GM18517 (cell line): ENCODE data around the gene YTHDF2.
"Not testable (repeated sequence)": the region's sequence is repeated elsewhere in the genome, so short reads cannot be mapped to it uniquely, and the experiment has no call there.

Experiments used
- ATAC-seq: cut with Tn5 transposase; IDR thresholded peaks from one replicate; pipeline ENCODE4 v1.9.1; 2021; ENCODE audit warnings: mild to moderate bottlenecking, moderate library complexity; ENCODE audit not compliant: unreplicated experiment

The YTHDF2 gene

DNA sequence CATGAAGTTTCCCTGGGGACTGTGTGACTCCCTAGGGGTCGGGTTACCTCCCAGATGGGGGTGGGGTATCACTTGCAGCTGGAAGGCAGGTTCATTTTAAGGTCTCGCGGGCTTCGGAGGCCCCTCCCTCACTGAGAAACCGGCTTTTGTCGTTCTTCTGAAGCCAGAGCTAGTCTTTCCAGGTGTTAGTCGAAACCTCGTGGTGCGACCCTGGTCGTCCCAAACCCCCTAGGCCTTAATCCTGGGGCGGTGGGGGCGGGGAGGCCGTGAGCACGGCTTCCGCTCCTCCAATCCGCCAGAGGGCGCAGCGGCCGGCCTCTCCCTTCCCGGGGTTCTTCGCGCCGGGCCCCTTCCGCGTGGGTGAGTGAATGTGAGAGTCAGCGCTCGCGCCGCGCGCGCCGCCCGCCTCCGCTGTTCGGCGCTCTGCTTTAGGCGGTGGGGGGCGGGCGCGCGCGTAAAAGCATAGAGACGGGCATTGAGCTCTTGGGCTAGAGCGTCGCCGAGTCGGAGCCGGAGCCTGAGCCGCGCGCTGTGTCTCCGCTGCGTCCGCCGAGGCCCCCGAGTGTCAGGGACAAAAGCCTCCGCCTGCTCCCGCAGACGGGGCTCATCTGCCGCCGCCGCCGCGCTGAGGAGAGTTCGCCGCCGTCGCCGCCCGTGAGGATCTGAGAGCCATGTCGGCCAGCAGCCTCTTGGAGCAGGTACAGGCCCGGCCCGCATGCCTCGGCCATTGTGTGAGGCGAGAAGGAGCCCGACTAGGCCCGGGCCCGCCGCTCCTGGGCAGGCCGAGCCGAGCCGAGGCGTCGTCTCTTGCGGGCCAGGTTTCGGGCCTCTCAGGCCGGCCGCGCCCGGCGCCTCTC is at the start of gene YTHDF2:
Gene YTHDF2, plus strand, starts transcription at position 491 of the 857 bp plus-strand sequence. Its CDS starts 181 bp downstream, at position 672.
- ATAC-seq: peak; percentile 80

DNA sequence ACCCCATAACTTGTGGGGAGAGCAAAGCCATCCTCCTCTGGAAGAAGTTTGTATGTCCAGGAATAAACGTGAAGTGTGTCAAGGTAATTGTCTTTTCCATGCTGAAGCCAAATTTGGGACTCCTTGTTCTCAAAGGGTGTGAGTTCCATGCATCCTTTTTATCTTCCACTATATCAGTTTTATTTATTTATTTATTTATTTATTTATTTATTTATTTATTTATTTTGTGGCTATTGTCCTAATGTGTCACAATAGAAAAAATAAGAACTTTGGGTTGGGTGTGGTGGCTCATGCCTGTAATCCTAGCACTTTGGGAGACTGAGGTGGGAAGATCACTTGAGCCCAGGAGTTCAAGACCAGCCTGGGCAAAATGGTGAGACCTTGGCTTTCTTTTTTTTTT is 45.1 kb upstream of the YTHDF2 start:
- not testable (repeated sequence) for ATAC-seq

DNA sequence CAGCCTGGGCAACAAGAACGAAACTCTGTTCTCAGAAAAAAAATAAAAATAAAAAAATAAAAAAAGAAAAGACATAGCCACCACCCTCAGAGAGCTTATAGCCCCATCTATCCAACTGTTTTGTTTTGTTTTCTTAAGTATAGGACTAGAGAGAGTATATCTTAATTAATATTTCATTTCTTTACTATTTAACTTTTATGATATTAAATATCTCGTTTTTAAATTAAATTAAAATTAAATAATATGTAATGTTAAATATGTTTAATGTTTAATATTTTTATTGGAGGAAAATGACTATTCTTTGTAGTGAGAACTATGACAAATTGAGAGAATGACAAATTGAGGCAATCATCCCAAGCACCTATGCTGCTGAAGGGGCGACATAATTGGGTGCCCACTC is 33.1 kb upstream of the YTHDF2 start:
- no peak for ATAC-seq

DNA sequence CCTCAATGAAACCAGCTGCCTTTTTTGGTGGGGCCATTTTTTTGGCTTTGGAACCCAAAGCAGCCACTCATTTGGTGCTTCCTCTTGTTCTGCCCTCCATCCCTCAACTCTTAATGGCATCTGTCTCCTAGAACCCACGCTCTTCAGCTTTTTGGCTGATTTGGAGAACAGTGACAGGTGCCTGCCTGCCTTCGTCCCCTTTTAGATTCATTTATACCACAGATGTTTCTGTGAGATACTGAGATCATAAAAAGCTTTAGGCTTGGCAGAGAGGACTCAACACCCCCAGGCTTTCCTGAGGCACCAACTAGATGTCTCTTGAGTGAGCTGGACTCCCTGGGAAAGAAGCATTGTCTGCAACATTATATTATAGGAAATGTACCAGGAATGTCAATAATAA is 20.4 kb upstream of the YTHDF2 start:
- no peak for ATAC-seq

DNA sequence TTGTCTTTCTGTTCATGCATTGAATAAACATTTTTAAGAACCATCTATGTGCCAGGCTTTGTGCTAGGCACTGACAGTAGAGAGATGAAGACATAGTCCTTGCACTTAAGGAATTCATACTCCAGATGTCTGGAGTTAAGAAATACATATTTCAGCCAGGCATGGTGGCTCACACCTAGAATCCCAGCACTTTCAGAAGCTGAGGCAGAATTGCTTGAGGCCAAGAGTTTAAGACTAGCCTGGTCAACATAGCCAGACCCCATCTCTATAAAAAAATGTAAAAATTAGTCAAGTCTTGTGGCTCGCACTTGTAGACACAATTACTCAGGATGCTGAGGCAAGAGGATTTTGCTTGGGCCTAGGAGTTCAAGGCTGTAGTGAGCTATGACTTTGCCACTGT is 18.6 kb upstream of the YTHDF2 start:
- no peak for ATAC-seq

DNA sequence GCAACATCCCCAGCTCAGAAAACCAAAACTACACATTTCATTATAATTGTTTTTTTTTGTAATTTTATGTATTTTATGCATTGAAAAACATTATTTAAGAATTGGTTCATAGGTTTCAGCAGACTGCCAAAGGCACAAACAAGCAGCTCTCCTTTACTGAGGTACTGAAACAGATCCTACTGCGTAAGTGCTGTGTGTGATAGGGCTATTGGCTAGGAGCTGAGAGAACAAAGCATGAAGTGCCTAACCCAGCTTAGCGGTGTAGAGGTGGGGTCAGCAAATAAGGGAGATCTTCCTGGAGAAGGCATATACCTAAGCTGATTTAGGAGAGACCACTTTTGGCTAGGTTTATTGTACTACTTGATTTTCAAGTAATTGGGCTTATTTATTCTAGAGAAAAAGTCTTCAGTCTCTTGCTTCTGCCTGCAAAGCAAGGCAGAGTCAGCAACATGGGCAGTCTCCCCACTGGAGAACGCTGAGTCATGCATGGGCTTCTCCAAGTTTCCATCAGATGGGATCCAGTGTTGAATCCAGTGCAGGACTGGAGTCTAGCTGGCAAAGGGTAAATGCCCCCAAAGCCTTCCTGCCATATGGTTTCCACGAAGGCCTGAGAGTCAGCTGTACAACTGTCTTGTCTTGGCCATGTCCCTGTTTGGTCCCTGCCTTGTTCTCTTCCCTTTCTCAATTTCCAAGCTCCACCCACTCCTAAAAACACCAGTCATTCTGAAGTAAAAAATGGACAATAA is 18.0 kb upstream of the YTHDF2 start:
- ATAC-seq: no peak

DNA sequence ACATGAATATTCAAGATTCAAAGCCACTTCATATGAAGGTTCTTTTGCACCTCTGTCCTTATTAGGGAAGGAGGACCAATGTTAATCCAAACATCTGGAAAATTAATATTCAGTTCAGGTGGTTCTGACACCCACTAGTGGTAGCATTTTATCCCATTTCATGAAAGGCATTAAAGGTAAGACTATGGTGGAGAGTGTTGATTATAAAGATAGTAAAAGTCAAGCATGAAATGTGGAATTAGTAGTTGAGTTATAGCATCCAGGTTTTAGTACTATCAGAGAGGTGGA is 17.5 kb upstream of the YTHDF2 start:
- ATAC-seq: no peak

DNA sequence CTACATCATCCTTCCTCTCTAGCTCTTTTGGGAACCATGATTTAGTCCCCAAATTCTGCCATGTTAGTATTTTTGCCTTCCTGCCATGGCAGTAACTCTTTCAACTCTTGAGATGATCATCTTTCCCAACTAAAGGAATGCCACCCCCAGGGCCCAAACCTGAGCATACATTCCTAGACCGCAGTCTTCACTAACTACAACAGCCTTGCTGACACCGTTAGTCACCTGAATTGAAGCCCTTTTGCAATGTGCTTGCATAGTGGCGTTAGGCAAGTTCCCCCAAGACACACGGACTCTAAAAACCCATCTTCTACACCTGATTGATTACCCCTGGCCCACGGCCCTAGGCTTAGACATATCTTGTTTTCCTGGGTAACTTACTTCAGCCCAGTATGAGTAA is 16.4 kb upstream of the YTHDF2 start:
- ATAC-seq: no peak

DNA sequence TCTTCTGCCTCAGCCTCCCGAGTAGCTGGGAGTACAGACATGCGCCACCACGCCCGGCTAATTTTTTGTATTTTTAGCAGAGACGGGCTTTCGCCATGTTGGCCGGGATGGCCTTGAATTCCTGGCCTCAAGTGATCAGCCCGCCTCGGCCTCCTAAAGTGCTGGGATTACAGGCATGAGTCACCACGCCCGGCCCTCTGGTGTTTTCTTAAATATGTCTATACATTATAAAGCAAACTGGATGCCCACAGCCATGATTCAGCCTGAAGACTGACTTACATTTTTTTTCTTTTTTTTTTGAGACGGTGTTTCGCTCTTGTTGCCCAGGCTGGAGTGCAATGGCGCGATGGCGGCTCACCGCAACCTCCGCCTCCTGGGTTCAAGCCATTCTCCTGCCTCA is 14.8 kb upstream of the YTHDF2 start:
- not testable (repeated sequence) for ATAC-seq

DNA sequence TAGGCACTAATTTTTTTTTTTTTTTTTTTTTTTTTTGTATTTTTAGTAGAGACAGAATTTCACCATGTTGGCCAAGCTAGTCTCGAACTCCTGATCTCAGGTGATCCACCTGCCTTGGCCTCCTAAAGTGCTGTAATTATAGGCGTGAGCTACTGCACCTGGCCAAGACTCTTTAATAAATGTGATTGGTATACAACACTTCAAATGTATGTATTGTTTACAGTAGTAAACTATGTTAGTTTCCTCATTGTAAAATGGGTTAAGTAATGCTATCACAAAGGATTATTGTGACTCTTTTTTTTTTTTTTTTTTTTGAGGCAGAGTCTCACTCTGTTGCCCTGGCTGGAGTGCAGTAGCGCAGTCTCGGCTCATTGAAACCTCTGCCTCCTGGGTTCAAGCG is 11.4 kb upstream of the YTHDF2 start:
- not testable (repeated sequence) for ATAC-seq

DNA sequence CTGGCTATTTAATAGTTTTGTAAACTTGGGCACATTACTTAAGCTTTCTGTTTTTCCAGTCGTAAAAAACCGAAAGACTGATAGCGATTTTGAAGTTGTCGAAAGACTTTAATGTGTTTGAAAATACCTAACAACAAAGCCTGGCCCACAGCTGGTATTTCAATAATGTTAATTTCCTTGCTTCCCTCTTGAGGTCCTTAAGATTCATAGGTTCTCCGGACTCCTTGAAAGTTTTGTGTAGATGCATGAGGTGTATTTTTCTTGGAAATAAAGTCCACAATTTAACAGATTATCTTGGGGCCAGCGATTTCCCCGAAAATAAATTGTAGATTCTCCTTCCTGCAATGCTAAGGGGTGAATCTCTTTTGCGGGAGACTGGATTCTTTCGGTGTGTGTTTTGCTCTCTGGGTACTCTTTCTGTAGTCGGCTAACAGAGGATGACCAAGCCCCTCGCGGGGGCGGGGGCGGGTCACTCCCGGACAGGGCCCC is 735 bp upstream of the YTHDF2 start:
- ATAC-seq: no peak

DNA sequence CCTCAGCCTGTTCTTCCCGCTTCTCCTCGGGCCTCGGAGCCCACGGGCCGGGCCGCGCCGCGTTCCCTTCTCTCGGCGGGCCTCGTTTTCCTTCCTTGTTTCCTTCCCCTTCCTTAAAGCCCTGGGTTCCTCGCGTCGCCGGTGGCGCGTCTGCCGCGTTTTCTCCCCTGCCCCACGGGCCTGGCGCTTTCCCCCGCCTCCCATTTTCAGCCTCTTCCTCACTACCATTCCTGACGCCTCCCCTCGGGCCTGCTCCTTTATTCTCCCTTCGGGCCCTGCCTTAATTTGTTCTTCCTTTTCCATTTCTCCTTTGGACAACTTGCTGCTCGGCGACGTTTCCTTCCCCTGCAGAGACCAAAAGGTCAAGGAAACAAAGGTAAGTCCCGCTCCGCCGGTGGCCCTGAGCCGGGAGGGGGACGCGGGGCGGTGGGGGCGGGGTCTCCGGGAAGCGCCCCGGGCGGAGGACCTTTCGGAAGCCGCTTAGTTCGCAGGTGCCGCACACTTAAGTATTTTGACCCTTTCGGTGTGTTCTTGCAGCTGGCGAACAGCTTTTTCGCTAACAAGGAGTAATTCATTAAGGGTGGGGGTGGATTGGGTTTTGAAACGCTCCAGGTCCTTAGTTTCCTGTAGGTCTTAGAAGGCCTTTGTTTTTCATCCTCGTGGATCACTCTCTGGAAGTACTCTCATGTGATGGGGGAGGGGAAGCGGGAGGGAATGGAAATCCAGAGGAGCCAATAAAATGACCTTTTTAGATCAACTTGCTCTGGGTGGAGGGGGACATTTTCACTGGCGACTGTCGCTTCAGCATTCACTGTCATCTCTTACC is 780 bp downstream of the YTHDF2 start:
- peak; percentile 19 for ATAC-seq

DNA sequence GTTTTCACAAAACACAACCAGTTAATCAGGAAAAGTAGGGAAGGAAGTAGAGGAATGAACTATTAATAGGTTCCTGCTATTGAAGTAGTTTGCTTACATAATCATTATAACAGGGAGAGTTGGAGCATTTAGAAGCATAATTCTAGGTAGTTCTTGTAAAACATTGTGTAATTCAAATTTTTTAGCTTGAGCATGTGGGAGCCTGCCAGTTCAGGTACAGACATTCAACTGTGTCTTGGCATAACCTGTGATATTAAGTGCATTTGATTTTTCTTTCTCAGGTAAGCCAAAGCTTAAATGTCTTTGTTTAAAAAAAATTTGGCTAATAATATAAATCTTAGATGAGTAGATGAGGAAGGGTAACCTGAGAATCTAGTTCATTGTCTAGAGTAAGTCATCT is 3.4 kb downstream of the YTHDF2 start:
- ATAC-seq: no peak

DNA sequence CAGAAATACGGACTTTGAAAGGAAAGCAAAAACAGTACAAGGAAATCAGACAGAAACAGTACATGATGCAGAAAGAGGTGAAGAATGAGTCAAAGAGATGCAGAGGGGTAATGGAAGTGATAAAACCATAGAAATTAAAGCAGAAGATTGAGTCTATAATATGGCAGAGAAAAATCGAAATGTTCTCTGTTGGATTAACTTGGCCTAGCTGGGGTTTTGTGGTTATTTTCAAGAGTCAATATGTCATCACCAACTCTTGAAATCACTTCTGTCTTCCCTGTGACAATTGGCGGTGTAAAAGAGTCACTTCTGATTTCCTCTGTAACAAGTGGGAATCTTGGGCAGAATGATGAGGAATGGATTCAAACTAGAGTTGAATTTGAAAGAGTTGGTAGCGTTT is 7.4 kb downstream of the YTHDF2 start:
- ATAC-seq: no peak

DNA sequence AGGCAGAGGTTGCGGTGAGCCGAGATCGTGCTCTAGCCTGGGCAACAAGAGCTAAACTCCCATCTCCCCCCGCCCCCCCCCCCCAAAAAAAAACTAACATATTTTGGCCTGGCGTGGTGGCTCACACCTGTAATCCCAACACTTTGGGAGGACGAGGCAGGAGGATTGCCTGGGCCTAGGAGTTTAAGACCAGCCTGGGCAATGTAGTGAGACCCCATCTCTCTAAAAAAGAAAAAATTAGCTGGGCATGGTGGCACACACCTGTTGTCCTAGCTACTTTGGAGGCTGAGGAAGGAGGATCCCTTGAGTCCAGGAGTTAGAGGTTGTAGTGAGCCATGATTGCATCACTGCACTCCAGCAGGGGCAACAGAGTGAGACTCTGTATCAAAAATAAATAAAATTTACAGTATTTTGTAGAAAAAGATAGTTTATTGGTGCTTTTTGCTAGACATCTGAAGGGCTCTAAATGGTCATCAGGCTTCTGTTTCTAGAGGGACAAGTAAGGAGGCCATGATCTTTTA is 9.0 kb downstream of the YTHDF2 start:
- ATAC-seq: no peak

DNA sequence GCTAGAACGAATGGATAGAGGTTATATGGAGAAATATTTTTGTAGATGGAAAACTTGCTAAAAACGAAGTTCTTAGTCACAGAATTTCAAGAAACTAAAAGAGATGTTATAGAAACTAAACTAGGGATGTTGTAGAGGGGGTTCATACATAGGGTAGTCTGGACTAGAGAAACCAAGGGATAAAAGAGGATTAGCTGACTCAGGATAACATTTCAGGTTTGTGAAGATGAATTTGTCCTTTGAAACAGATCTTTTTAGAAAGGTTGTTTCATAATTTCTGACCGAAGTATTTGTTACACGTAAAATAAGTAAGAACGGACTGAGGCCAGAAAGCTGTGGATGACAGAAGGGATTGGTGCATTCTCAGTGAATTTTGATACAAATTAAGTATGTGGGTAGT is 13.6 kb downstream of the YTHDF2 start:
- no peak for ATAC-seq

DNA sequence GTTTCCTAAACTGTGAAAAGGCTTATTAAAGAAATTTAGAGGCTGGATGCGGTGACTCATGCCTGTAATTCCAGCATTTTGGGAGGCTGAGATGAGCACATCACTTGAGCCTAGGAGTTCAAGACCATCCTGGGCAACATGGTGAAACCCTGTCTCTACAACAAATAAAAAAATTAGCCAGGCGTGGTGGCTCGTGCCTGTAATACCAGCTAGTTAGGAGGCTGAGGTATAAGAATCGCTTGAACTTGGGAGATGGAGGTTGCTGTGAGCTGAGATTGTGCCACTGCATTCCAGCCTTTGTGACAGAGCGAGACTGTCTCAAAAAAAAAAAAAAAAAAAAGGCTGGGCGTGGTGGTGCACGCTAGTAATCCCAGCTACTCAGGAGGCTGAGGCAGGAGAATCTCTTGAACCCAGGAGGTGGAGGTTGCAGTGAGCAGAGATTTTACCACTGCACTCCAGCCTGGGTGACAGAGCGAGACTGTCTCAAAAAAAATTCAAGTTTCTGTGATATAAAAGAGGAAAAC is 14.1 kb downstream of the YTHDF2 start:
- ATAC-seq: not testable (repeated sequence)

DNA sequence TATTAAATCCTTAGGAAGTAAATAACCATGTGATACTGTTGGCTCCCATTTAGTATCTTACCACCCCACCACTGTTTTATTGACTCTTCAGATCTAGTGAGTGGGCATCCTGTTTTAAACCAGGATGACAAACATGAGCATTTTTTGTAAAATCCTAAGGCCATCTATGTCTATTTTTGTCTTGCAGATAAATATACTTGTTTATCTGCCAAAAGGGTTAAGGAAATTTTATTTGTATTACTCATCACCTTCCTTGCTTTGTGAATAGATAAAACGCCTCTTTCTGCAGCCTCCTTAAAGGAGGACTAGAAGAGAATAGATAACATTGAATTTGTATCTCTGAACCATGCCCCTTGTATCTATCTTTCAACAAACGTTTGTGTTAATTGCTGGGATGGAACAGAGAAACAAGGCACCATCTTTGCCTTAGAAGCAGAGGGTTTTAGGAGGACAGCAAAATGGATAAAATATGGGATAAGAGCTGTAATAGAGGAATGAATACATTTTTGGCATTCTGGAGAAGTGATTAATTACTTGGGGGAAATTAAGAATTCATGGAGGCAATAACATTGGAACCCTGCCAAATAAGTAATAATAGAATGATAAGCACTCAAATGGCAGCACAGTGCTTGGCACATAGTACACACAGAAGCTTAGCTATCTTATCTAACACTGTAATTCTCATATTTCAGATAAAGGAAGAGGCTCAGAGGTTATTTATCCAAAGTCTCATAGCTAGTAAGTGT is 14.7 kb downstream of the YTHDF2 start:
- no peak for ATAC-seq

DNA sequence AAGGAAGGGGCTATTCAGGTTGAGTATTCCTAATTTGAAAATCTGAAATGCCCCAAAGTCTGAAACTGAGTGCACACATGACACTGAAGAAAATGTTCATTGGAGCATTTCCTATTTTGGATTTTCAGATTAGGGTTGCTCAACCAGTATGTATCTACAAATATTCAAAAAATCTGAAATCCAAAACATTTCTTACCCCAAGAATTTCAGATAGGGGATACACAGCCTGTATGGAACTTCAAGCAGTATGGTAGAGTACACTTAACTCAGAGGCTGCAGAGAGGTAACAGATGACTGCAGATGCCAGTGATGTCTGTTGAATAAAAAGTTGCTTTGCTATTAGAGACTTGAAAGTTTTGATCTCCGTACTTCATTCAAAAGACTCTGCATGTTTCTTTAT is 19.0 kb downstream of the YTHDF2 start:
- no peak for ATAC-seq

DNA sequence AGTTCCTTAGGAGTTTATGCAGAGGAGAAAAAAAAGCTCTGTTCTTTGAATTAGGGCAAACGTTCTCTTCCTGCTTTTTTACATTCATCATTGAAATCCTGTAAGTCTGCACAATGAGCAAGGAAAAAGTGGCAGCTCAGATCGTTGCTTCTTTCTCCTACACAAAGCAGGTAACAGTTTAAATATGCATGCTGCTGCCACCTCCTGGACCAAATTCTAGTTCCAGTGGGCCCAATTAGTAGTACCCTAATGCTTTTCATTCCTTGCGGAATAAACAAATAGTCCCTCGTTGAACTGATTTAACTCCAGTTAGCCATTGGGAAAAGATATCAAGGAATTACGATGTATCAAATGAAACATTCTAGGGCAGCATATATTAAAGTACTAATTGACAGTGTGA is 20.1 kb downstream of the YTHDF2 start:
- ATAC-seq: no peak
